IMR-90 (cell line): ENCODE data around the gene APOB. TPM values are rescaled to one million over a fixed set of nuclear protein-coding genes. Genes with fewer than 3 reads are reported as not detected.

Experiments used
- ATAC-seq: fragments of 200-7000 bp; cut with Tn5 transposase; 2 replicates; pipeline ENCODE4 v1.9.1; 2020; ENCODE audit warnings: low read depth, mild to moderate bottlenecking, moderate library complexity
- BruUV-seq: library from RNA; stranded (reverse); fragments of 400-500 nt; replicated peaks from 2 replicates; lab custom pipeline; 2021; lab: Mats Ljungman, UMichigan
- CTCF ChIA-PET: fragments of 300-600 bp; formaldehyde crosslinking; extraction: SDS; loops from one replicate; lab custom pipeline; 2021; ENCODE audit warnings: antibody characterized with exemption; lab: Yijun Ruan, JAX
- POLR2A ChIA-PET: fragments of 300-600 bp; sonication (Branson Sonifier 250); formaldehyde crosslinking; loops from one replicate; lab custom pipeline; 2022; ENCODE audit warnings: antibody characterized with exemption; ENCODE audit not compliant: unreplicated experiment; lab: Charles Lee
- DNase-seq: peaks from one replicate; pipeline ENCODE4 v3.0.0; 2013
- H2AFZ ChIP-seq: replicated peaks from 2 replicates; pipeline ENCODE3; 2013; ENCODE audit warnings: low read length, mild to moderate bottlenecking; ENCODE audit not compliant: poor library complexity
- H2AK5ac ChIP-seq: 2 replicates; pipeline ENCODE4 v1.6.1; 2013; ENCODE audit warnings: low read depth, low read length, inconsistent platforms
- H2AK9ac ChIP-seq: replicated peaks from 2 replicates; pipeline ENCODE3; 2013; ENCODE audit warnings: mild to moderate bottlenecking, low read depth, low read length, moderate library complexity; ENCODE audit not compliant: poor library complexity
- H2BK120ac ChIP-seq: 2 replicates; pipeline ENCODE4 v1.6.1; 2013; ENCODE audit warnings: low read depth, low read length, inconsistent platforms
- H2BK15ac ChIP-seq: 3 replicates; pipeline ENCODE4 v1.6.1; 2013; ENCODE audit warnings: low read depth, low read length, inconsistent platforms
- H2BK20ac ChIP-seq: 2 replicates; pipeline ENCODE4 v1.6.1; 2013; ENCODE audit warnings: low read depth, mild to moderate bottlenecking, inconsistent platforms, low read length, moderate library complexity
- H2BK5ac ChIP-seq: 2 replicates; pipeline ENCODE4 v1.6.1; 2013; ENCODE audit warnings: mild to moderate bottlenecking, low read depth, low read length, inconsistent platforms; ENCODE audit not compliant: poor library complexity, severe bottlenecking
- H3K14ac ChIP-seq: replicated peaks from 2 replicates; pipeline ENCODE4 v1.6.1; 2013; ENCODE audit warnings: low read depth, low read length, inconsistent platforms
- H3K18ac ChIP-seq: 2 replicates; pipeline ENCODE4 v1.6.1; 2013; ENCODE audit warnings: low read depth, low read length, control low read depth
- H3K23ac ChIP-seq: 2 replicates; pipeline ENCODE4 v1.6.1; 2013; ENCODE audit warnings: low read depth, low read length, inconsistent platforms
- H3K27ac ChIP-seq: 2 replicates; pipeline ENCODE4 v1.5.1; 2013; ENCODE audit warnings: mild to moderate bottlenecking, control low read depth, low read length; ENCODE audit not compliant: insufficient read depth
- H3K27me3 ChIP-seq: 2 replicates; pipeline ENCODE4 v1.6.1; 2013; ENCODE audit warnings: low read length; ENCODE audit not compliant: control insufficient read depth, insufficient read depth
- H3K36me3 ChIP-seq: 2 replicates; pipeline ENCODE4 v1.6.1; 2013; ENCODE audit warnings: low read length, mixed read lengths; ENCODE audit not compliant: control insufficient read depth, insufficient read depth
- H3K4ac ChIP-seq: 2 replicates; pipeline ENCODE4 v1.6.1; 2013; ENCODE audit warnings: low read depth, low read length, inconsistent platforms
- H3K4me1 ChIP-seq: 2 replicates; pipeline ENCODE4 v1.6.1; 2013; ENCODE audit warnings: low read length, mixed read lengths; ENCODE audit not compliant: control insufficient read depth, insufficient read depth
- H3K4me2 ChIP-seq: 2 replicates; pipeline ENCODE4 v1.6.1; 2013; ENCODE audit warnings: low read depth, mild to moderate bottlenecking, control low read depth, low read length, moderate library complexity
- H3K4me3 ChIP-seq: 2 replicates; pipeline ENCODE4 v1.5.1; 2013; ENCODE audit warnings: low read depth, mild to moderate bottlenecking, control low read depth, low read length, moderate library complexity; ENCODE audit not compliant: insufficient read depth
- H3K56ac ChIP-seq: 2 replicates; pipeline ENCODE4 v1.6.1; 2013; ENCODE audit warnings: low read length, inconsistent platforms; ENCODE audit not compliant: insufficient read depth; ENCODE audit errors: extremely low read depth
- H3K79me1 ChIP-seq, 2 experiments: 2 replicates each; pipeline ENCODE4 v1.6.1; 2013; ENCODE audit warnings: low read length in 2 of 2, inconsistent platforms in 1 of 2, low read depth in 1 of 2
- H3K9ac ChIP-seq: 2 replicates; pipeline ENCODE4 v1.6.1; 2013; ENCODE audit warnings: low read depth, low read length, control low read depth
- H3K9me1 ChIP-seq: 2 replicates; pipeline ENCODE4 v1.6.1; 2013; ENCODE audit warnings: low read length, inconsistent platforms; ENCODE audit not compliant: insufficient read depth
- H3K9me3 ChIP-seq: 2 replicates; pipeline ENCODE4 v1.6.1; 2013; ENCODE audit warnings: low read length; ENCODE audit not compliant: control insufficient read depth, insufficient read depth
- H4K20me1 ChIP-seq: 2 replicates; pipeline ENCODE4 v1.6.1; 2013; ENCODE audit warnings: low read length, inconsistent platforms; ENCODE audit not compliant: insufficient read depth
- H4K5ac ChIP-seq: 2 replicates; pipeline ENCODE4 v1.6.1; 2013; ENCODE audit warnings: mild to moderate bottlenecking, low read depth, low read length, control low read depth
- H4K8ac ChIP-seq, 2 experiments: 2 replicates each; pipeline ENCODE4 v1.6.1; 2013; ENCODE audit warnings: low read depth in 2 of 2, low read length in 2 of 2, control low read depth in 1 of 2, inconsistent platforms in 1 of 2
- H4K91ac ChIP-seq: 2 replicates; pipeline ENCODE4 v1.6.1; 2013; ENCODE audit warnings: low read depth, low read length, inconsistent platforms; ENCODE audit not compliant: insufficient read depth
- BHLHE40 ChIP-seq: fragments of 150-350 bp; IDR thresholded peaks from 2 replicates; pipeline ENCODE4 v1.6.1; 2016; ENCODE audit warnings: mild to moderate bottlenecking, low read depth, low read length
- CEBPB ChIP-seq: IDR thresholded peaks from 2 replicates; pipeline ENCODE4 v1.6.1; 2012; ENCODE audit warnings: low read depth, low read length, improper control_type of control experiment
- CHD1 ChIP-seq: IDR thresholded peaks from 2 replicates; pipeline ENCODE4 v1.6.1; 2012; ENCODE audit warnings: low read depth, low read length, improper control_type of control experiment
- FOS ChIP-seq: fragments of 150-350 bp; IDR thresholded peaks from 2 replicates; pipeline ENCODE4 v1.6.1; 2016; ENCODE audit warnings: low read depth, low read length
- MAFK ChIP-seq: IDR thresholded peaks from 2 replicates; pipeline ENCODE4 v1.6.1; 2012; ENCODE audit warnings: low read depth, low read length, improper control_type of control experiment
- MAZ ChIP-seq: IDR thresholded peaks from 2 replicates; pipeline ENCODE4 v1.6.1; 2012; ENCODE audit warnings: low read depth, mild to moderate bottlenecking, low read length, improper control_type of control experiment, moderate library complexity, borderline replicate concordance
- MXI1 ChIP-seq: IDR thresholded peaks from 2 replicates; pipeline ENCODE4 v1.6.1; 2012; ENCODE audit warnings: low read depth, mild to moderate bottlenecking, low read length, moderate library complexity, borderline replicate concordance
- NFE2L2 ChIP-seq: fragments of 150-350 bp; IDR thresholded peaks from 2 replicates; pipeline ENCODE4 v1.6.1; 2016; ENCODE audit warnings: low read depth, mild to moderate bottlenecking, low read length
- POLR2A ChIP-seq: IDR thresholded peaks from 2 replicates; pipeline ENCODE4 v1.6.1; 2012; ENCODE audit warnings: mild to moderate bottlenecking, low read depth, low read length
- RAD21 ChIP-seq: IDR thresholded peaks from 2 replicates; pipeline ENCODE4 v1.6.1; 2012; ENCODE audit warnings: low read length, improper control_type of control experiment
- RCOR1 ChIP-seq: IDR thresholded peaks from 2 replicates; pipeline ENCODE4 v1.6.1; 2012; ENCODE audit warnings: mild to moderate bottlenecking, low read length, improper control_type of control experiment; ENCODE audit not compliant: insufficient replicate concordance
- RFX5 ChIP-seq: IDR thresholded peaks from 2 replicates; pipeline ENCODE4 v1.8.0; 2012; ENCODE audit warnings: low read depth, mild to moderate bottlenecking, low read length, moderate library complexity
- SMC3 ChIP-seq: fragments of 150-350 bp; IDR thresholded peaks from 2 replicates; pipeline ENCODE4 v1.6.1; 2016; ENCODE audit warnings: low read depth, mild to moderate bottlenecking, antibody characterized with exemption, low read length, moderate library complexity
- WGBS, 2 experiments: methylation state at CpG; one replicate each; pipeline versions ENCODE4 v1.1.5 to v1.1.7; 2013; ENCODE audit warnings: missing lambda C conversion rate in 2 of 2; ENCODE audit not compliant: insufficient read length in 1 of 2; ENCODE audit errors: extremely low coverage in 2 of 2; 5-methylcytosine and 5-hydroxymethylcytosine counted together
- dilution Hi-C: fragments of 300-500 bp; cut with HindIII; formaldehyde crosslinking; loops from one replicate; pipeline ENCODE4 v1.14.3; 2018; ENCODE audit warnings: low sequenced_read_pairs; ENCODE audit not compliant: unreplicated experiment
- in situ Hi-C: fragments of 300-500 bp; cut with MboI; formaldehyde crosslinking; loops from 3 replicates; pipeline ENCODE4 v1.14.3; 2019; ENCODE audit warnings: low sequenced_read_pairs, inconsistent platforms, mixed read lengths
- intact Hi-C: fragments of 100-400 bp; cut with micrococcal nuclease; formaldehyde crosslinking; loops from 2 replicates; pipeline ENCODE4 v1.10.0; 2022
- polyA plus RNA-seq, 3 experiments: library from polyadenylated mRNA; depleted of rRNA; stranded (reverse); fragments of >200 nt; gene quantifications; 2 replicates each; pipeline ENCODE4 v1.2.3, GENCODE V29; 2012; ENCODE audit warnings: low replicate concordance in 1 of 3
- total RNA-seq: library from RNA; depleted of rRNA; stranded (reverse); fragments of >200 nt; gene quantifications from 2 replicates; pipeline ENCODE4 v1.2.3, GENCODE V29; 2012
- TF ChIP-seq, protein P1 (sequence below): fragments of 150-350 bp; IDR thresholded peaks from 2 replicates; pipeline ENCODE4 v1.6.1; 2016; ENCODE audit warnings: low read depth, mild to moderate bottlenecking, low read length, moderate library complexity, borderline replicate concordance
- TF ChIP-seq, protein P2 (sequence below): conservative IDR thresholded peaks from 2 replicates; pipeline ENCODE4 v1.5.1; 2012; ENCODE audit warnings: mild to moderate bottlenecking, low read depth, low read length, improper control_type of control experiment
- TF ChIP-seq, protein P3 (sequence below): fragments of 150-350 bp; IDR thresholded peaks from 2 replicates; pipeline ENCODE4 v1.6.1; 2017; ENCODE audit warnings: mild to moderate bottlenecking, antibody characterized with exemption, low read length, low read depth

Gene APOB
- total and polyA plus RNA-seq, 2 of the 4 experiments (the other 2 are of a cell fraction): under 0.01 TPM; not detected in 1

DNA sequence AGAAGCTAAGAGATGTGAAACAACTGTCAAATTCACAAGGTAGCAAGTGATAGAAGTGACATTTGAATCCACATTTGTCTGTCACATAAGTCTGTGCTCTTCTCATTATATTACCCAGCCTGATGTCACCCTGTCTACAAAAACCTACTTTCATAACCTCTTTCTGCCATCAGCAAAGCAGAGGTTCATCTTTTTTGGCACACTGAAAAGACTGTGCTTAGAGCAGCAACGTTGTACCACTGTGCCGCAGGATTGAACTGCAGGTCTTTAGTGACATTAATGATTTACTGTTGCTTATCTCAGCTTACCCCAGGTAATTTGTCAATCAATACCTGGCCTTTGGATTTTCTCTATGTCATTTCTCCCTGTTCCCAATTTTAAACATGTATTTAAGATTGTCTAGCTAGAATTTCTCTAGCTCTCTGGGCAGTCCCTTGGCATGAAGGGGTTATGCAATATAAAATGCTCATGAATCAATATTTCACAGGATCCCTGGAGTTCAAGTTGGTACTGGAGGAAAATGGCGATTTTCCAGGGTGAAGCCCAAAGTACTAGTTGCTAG, 48.5 kb upstream of the APOB start:
- no peaks in the 10 kb centered on the region for H3K9me3 ChIP-seq
- H3K9me1 ChIP-seq: no peaks in the 10 kb centered on the region
- H2AK9ac ChIP-seq: no peak overlapping the region
- ATAC-seq: no peak
- H3K14ac ChIP-seq: no peak overlapping the region
- TF ChIP-seq NFE2L2 (no peak), MXI1 (no peak), MAZ (no peak), MAFK (no peak), SMC3 (no peak), RFX5 (no peak), CHD1 (no peak), RCOR1 (no peak), CEBPB (no peak), FOS (no peak), RAD21 (no peak), BHLHE40 (no peak), POLR2A (no peak)
- TF ChIP-seq, protein P1, sequence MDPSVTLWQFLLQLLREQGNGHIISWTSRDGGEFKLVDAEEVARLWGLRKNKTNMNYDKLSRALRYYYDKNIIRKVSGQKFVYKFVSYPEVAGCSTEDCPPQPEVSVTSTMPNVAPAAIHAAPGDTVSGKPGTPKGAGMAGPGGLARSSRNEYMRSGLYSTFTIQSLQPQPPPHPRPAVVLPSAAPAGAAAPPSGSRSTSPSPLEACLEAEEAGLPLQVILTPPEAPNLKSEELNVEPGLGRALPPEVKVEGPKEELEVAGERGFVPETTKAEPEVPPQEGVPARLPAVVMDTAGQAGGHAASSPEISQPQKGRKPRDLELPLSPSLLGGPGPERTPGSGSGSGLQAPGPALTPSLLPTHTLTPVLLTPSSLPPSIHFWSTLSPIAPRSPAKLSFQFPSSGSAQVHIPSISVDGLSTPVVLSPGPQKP: no peak
- TF ChIP-seq, protein P2, sequence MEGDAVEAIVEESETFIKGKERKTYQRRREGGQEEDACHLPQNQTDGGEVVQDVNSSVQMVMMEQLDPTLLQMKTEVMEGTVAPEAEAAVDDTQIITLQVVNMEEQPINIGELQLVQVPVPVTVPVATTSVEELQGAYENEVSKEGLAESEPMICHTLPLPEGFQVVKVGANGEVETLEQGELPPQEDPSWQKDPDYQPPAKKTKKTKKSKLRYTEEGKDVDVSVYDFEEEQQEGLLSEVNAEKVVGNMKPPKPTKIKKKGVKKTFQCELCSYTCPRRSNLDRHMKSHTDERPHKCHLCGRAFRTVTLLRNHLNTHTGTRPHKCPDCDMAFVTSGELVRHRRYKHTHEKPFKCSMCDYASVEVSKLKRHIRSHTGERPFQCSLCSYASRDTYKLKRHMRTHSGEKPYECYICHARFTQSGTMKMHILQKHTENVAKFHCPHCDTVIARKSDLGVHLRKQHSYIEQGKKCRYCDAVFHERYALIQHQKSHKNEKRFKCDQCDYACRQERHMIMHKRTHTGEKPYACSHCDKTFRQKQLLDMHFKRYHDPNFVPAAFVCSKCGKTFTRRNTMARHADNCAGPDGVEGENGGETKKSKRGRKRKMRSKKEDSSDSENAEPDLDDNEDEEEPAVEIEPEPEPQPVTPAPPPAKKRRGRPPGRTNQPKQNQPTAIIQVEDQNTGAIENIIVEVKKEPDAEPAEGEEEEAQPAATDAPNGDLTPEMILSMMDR: no peak
- TF ChIP-seq, protein P3, sequence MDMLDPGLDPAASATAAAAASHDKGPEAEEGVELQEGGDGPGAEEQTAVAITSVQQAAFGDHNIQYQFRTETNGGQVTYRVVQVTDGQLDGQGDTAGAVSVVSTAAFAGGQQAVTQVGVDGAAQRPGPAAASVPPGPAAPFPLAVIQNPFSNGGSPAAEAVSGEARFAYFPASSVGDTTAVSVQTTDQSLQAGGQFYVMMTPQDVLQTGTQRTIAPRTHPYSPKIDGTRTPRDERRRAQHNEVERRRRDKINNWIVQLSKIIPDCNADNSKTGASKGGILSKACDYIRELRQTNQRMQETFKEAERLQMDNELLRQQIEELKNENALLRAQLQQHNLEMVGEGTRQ: no peak
- no peak overlapping the region for H2AFZ ChIP-seq
- CTCF ChIA-PET: no interaction called here
- no CpG with 5 or more reads among the region's 3 CpGs for WGBS, 2 experiments
- H4K5ac ChIP-seq: no peak overlapping the region
- no peak overlapping the region for H2BK20ac ChIP-seq
- POLR2A ChIA-PET: no interaction called here
- no peak overlapping the region for H3K23ac ChIP-seq
- no peaks in the 10 kb centered on the region for H4K20me1 ChIP-seq
- no peak overlapping the region for H3K4me2 ChIP-seq
- H2BK15ac ChIP-seq: no peak overlapping the region
- no peak overlapping the region for H4K91ac ChIP-seq
- no peak overlapping the region for H3K18ac ChIP-seq
- H2AK5ac ChIP-seq: no peak overlapping the region
- H3K9ac ChIP-seq: no peak overlapping the region
- H3K27me3 ChIP-seq: no peaks in the 10 kb centered on the region
- dilution Hi-C loops (no loop called here), intact Hi-C loops (no loop called here), in situ Hi-C loops (no loop called here)
- H3K27ac ChIP-seq: no peak overlapping the region
- BruUV-seq: no TSS peak
- H3K36me3 ChIP-seq: no peaks in the 10 kb centered on the region
- H3K4me1 ChIP-seq: no peaks in the 10 kb centered on the region
- H3K4ac ChIP-seq: no peak overlapping the region
- H3K4me3 ChIP-seq: no peak overlapping the region
- H4K8ac ChIP-seq: no peak overlapping the region
- H2BK5ac ChIP-seq: no peak overlapping the region
- H3K79me1 ChIP-seq: no peaks in the 10 kb centered on the region
- H3K56ac ChIP-seq: no peak overlapping the region
- no peak for DNase-seq
- no peak overlapping the region for H2BK120ac ChIP-seq
